Liver (tissue), 3 donors: ENCODE data around the gene TIMM17A.

Experiments
- ATF3 ChIP-seq: IDR thresholded peaks from 2 replicates; pipeline ENCODE4 v1.6.1; 2016; ENCODE audit warnings: antibody characterized with exemption
- CTCF ChIP-seq: fragments of 150-350 bp; IDR thresholded peaks from 2 replicates; pipeline ENCODE4 v1.5.1; 2017; ENCODE audit warnings: improper control_type of control experiment, low read depth, low read length; ENCODE audit not compliant: missing input control
- FOXA2 ChIP-seq: IDR thresholded peaks from 2 replicates; pipeline ENCODE4 v1.6.1; 2016; ENCODE audit warnings: antibody characterized with exemption
- HNF4G ChIP-seq: IDR thresholded peaks from 2 replicates; pipeline ENCODE4 v1.6.1; 2016; ENCODE audit warnings: antibody characterized with exemption
- JUND ChIP-seq, 2 donors: IDR thresholded peaks; 2 replicates each; pipeline ENCODE4 v1.6.1; 2016; ENCODE audit warnings: antibody characterized with exemption in 2 of 2
- MAX ChIP-seq: IDR thresholded peaks from 2 replicates; pipeline ENCODE4 v1.6.1; 2016; ENCODE audit warnings: antibody characterized with exemption
- RAD21 ChIP-seq, 2 donors: IDR thresholded peaks; 2 replicates each; pipeline ENCODE4 v1.6.1; 2016; ENCODE audit warnings: antibody characterized with exemption in 2 of 2, mild to moderate bottlenecking in 2 of 2
- TAF1 ChIP-seq: conservative IDR thresholded peaks from 2 replicates; pipeline ENCODE4 v1.6.1; 2016; ENCODE audit warnings: antibody characterized with exemption, mild to moderate bottlenecking
- donor health status: healthy.
- donor health status: healthy.

- TF ChIP-seq HNF4G (no peak), CTCF (peak; percentile 77), ATF3 (no peak), MAX (no peak), TAF1 (no peak), RAD21 (IDR thresholded peaks at IDR 0.05) (peak; percentile 76 to 87), JUND (IDR thresholded peaks at IDR 0.05) (no peak), FOXA2 (no peak)
Measured at GRCh38 chr1:201999625-202000238, 44.4 kb downstream of the TIMM17A start.
